ENCODE results near the gene IRF2BP1.
A peak's percentile ranks its signal among the peaks of the same experiment; 100 is the strongest.

IRF2BP1 gene

DNA sequence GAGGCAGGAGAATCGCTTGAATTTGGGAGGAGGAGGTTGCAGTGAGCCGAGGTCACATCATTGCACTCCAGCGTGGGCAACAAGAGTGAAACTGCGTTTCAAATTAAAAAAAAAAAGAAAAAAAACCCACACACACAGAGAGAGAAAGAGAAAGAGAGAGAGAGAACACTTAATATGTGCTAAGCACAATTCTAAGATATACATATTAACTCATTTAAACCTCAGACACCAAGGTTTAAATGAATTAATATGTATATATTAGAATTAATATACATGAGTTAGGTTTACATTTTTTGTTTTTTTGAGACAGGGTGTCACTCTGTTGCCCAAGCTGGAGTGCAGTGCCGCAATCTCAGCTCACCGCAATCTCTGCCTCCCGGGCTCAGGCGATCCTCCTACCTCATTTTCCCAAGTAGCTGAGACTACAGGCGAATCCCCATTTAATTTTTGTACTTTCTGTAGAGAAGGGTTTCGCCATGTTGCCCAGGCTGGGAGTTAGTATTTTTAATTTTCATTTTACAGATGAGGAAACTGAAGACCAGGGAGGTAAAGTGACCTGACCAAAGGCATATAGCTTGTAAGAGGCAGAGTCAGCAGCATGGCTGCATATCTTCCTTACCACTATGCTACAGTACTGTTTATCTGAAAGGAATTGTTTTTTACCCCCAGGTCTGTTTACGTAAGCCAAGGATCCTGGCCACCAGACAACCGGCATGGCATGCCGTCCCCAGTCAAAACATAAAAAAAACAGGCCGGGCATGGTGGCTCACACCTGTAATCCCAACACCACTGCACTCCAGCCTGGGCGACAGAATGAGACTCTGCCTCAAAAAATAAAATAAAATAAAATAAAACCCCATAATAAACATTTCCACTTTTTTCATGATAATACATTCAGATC, 25.3 kb downstream of the IRF2BP1 start:
- no peak for DNase-seq

DNA sequence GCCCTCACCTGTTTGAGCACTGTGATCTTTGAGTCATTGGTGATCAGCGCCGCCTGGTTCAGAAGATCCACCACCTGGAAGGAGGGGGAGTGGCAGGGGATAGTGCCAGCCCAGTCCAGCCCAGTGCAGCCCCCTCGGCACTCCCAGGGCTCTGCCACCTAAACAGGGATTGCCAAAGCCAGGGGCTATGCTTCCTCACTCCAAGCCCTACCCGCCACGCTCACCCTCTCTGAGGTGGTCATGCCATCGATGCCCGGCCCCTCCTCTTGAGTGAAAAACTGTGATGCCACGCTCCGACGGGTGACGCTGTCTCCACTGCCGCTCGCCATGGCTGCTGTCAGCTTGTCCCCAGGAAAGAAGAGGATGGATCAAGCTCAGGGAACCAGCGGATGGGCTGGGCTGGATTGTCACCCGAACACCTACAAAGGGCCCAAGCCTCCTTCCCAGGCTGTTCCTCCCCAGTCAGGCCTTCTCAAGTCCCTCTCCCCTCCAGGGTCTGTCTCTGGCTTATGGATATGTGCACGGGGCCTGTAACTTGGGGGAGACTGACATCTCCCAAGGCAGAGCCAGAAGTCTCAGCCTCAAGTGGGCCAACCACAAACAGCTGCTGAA, 31.7 kb downstream of the IRF2BP1 start:
- DNase-seq: no peak

DNA sequence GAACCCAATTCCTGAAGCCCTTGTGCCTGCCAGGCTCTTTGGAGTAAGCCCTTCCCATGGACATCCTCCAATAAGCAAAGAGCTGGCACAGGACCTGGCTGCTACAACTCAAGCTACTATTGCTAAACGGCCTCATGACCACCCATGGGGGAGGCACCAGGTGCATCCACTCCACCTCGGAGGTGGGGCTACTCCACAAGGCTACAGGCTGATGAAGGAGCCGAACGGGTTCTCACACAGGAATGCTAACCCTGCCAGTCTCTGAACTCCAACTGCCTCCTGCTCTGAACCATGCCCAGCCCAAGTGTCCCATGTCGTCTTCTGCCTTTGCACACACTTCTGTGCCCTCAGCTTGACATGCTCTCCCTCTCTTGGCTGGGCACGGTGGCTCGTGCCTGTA, 33.0 kb downstream of the IRF2BP1 start:
- DNase-seq: peak; percentile 78

DNA sequence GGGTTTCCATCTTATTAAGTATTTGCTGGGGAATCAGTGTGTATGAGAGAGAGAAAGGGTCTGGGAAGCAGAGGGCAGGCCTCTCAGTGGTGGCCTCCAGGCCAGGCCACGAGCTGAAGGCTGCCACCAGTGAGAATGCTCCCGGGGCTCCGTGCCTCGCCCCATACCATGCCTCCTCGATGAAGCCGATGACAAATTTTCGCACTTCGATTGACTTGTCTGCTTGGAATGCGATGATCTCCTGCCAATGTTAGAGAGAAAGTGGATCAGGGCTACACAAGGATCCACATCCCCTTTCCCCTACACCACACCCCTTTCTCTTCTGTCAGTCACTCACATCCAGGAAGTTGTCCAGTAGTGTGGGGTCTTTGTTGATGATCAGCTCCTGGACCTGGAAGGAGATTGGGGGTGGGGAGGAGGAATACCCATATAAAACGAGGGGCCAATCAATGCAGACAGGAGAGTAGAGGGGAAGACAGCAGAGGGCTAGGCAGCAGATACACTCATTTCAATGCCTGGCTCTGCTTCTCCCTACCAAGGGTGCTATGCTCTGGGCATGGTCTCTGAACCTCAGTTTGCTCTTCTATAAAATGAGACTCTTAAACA, 33.7 kb downstream of the IRF2BP1 start:
- DNase-seq: no peak

DNA sequence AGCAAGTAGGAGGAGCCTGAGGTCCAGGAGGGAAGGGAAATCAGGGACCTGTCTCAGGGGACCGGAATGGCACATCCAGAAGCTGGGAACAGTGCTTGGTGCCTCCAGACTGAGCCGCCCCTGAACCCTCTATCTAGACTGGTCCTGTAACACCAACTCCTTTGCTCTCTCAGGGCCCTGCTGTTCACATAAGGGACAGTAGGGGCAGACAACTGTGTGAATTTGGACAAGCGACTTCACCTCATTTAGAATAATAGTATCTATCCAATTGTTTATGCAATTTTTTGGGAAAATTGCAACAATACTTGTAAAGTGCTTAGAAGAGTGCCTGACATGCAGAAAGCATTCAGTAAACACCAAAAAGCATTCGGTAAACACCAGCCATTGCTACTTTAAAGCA, 37.0 kb downstream of the IRF2BP1 start:
- DNase-seq: no peak

DNA sequence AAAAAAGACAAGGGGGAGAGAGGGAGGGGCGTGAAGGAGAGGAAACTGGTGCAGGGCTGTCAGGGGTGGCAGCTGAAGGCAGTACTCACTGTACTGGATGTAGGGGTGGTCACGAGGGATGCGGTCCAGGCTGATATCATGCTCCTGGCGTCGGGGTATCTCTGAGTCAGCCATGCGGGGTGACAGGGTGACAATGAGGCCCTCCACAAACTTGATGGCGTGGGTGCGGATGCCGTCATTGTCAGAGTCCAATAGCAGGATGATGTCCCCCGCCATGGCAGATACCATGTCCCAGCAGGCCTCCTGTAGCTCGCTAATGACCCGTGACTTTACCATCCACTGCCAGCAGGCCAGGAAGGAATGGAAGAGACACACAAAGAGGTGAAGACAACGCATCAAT, 38.3 kb downstream of the IRF2BP1 start:
- no peak for DNase-seq

DNA sequence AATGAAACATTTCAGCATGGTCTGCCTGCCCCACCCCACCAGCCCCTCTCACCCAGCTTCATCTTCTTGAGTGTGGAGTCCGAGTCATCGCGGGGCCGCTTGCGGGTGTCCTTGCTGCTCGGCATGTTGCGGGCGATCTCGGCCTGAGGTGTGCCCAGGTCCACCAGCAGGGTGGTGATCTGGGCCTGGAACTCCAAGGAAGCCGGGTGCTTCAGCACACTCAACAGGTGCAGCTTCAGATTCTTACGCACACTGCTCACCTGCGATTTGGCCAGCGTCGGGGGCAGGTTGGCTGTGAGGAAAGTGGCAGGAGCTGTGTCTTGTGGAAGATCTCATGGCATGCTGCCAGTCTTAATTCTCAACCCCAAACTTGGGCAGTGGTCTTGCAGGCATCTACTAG, 43.7 kb downstream of the IRF2BP1 start:
- no peak for DNase-seq

DNA sequence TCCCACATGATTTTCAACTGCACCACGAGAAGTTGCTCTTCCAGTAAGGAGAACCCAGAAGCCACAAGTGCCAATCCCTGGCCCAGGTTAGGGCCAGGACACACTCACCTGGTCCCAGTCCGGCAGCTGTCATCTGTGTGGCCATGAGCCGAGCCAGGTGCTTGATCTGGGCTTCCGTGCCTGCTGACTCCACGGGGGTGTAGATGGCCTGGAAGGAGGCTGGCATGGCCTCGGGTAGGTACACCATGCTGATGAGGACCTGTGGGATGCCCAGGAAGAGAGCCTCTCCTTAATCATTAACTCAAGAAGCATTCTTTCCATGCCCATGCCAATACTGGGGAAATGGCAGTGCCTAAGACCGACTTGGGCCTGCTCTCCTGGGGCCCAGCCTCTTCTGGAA, 51.0 kb downstream of the IRF2BP1 start:
- no peak for DNase-seq
